ENCODE results near the gene FAHD1. TPM values are rescaled to one million over a fixed set of nuclear protein-coding genes. Genes with fewer than 3 reads are reported as not detected.

FAHD1 gene
- polyA plus RNA-seq, 3 donors = 7.5 to 24.9 (median 17.3) TPM

- intact Hi-C loops (cut with micrococcal nuclease) = no loop called here
- Mint-ChIP-seq H3K36me3 (peaks cover 18 to 50% of the 10 kb centered on the region in 2 donors), H3K27ac (no peak overlapping the region), H3K4me1 (peaks cover 26% of the 10 kb centered on the region), H3K27me3 (ENCODE audit: low read depth in 3 of 3) (peaks cover 0 to 3% (median 0%) of the 10 kb centered on the region in 3 donors), H3K4me3 (no peak overlapping the region), H3K9me3 (peaks cover 0 to 2% (median 0%) of the 10 kb centered on the region in 7 donors)
- Histone ChIP-seq H3K9me3 (replicated peaks in 1 of 2; ENCODE audit: control insufficient read depth in 1 of 2, insufficient read depth in 1 of 2, low read length in 2 of 2) (no peaks in the 10 kb centered on the region), H3K36me3 (replicated peaks in 1 of 2; ENCODE audit: control insufficient read depth in 1 of 2, insufficient read depth in 2 of 2, low read length in 2 of 2) (peaks cover 38 to 42% of the 10 kb centered on the region in 2 donors), H2AFZ (ENCODE audit: insufficient read depth, low read depth, low read length, poor library complexity, severe bottlenecking) (no peak overlapping the region), H3K9ac (ENCODE audit: insufficient read depth, low read length, poor library complexity, severe bottlenecking) (no peak overlapping the region), H3K4me2 (replicated peaks; ENCODE audit: extremely low read depth, low read length, poor library complexity, severe bottlenecking) (no peak overlapping the region), H3K4me3 (replicated peaks in 1 of 3; ENCODE audit: low read depth in 2 of 3, low read length in 3 of 3) (no peak overlapping the region), H4K20me1 (ENCODE audit: insufficient read depth, low read length) (peaks cover 59% of the 10 kb centered on the region), H3K27ac (ENCODE audit: low read depth in 1 of 2, low read length in 2 of 2) (no peak overlapping the region), H3K27me3 (ENCODE audit: control insufficient read depth in 2 of 2, insufficient read depth in 2 of 2, low read length in 2 of 2) (no peaks in the 10 kb centered on the region), H3K79me2 (ENCODE audit: insufficient read depth, low read length) (peaks cover 50% of the 10 kb centered on the region), H3K4me1 (ENCODE audit: control insufficient read depth in 1 of 2, insufficient read depth in 2 of 2, low read length in 2 of 2) (peaks cover 19 to 33% of the 10 kb centered on the region in 2 donors)
- WGBS (ENCODE audit: insufficient coverage) = 78% methylated on average over 9 of the region's 9 CpGs
- no peak for DNase-seq
- no peak for TF ChIP-seq CTCF (IDR thresholded peaks at IDR 0.05)
Observed at GRCh38 chr16:1823821-1824220, 3.2 kb upstream of the FAHD1 start.

DNA sequence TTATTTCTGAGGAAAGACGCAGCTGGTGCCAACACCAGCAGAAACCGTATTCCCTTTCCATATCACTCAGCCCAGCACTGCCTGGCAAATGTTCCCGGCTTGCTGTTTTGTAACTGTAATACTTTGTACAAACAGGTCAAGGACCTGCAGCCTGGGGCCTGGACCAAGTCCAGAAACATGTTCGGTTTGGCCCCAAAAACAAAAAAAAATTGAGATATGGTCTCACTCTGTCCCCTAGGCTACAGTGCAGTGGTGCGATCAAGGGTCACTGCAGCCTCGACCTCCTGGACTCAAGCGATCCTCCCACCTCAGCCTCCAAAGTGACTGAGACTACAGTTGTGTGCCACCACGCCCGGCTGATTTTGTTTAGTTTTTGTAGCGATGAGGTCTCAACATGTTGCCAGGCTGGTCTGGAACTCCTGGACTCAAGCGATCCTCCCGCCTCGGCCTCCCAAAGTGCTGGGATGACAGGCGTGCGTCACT is 1.6 kb upstream of the FAHD1 start:
- H3K4me1 Mint-ChIP-seq = peaks cover 31% of the 10 kb centered on the region
- Histone ChIP-seq H3K9ac (ENCODE audit: insufficient read depth, low read length, poor library complexity, severe bottlenecking) (peak overlapping the region; percentile 66), H3K27ac (ENCODE audit: low read depth in 1 of 2, low read length in 2 of 2) (peak overlapping the region; percentile 49 to 74), H4K20me1 (ENCODE audit: insufficient read depth, low read length) (peaks cover 56% of the 10 kb centered on the region), H3K9me3 (replicated peaks in 1 of 2; ENCODE audit: control insufficient read depth in 1 of 2, insufficient read depth in 1 of 2, low read length in 2 of 2) (no peaks in the 10 kb centered on the region), H2AFZ (ENCODE audit: insufficient read depth, low read depth, low read length, poor library complexity, severe bottlenecking) (peak overlapping the region; percentile 69), H3K4me2 (replicated peaks; ENCODE audit: extremely low read depth, low read length, poor library complexity, severe bottlenecking) (peak overlapping the region; percentile 94), H3K79me2 (ENCODE audit: insufficient read depth, low read length) (peaks cover 52% of the 10 kb centered on the region), H3K4me3 (replicated peaks in 1 of 3; ENCODE audit: low read depth in 2 of 3, low read length in 3 of 3) (peak overlapping the region; percentile 42 to 91 (median 62)), H3K27me3 (ENCODE audit: control insufficient read depth in 2 of 2, insufficient read depth in 2 of 2, low read length in 2 of 2) (no peaks in the 10 kb centered on the region), H3K36me3 (replicated peaks in 1 of 2; ENCODE audit: control insufficient read depth in 1 of 2, insufficient read depth in 2 of 2, low read length in 2 of 2) (peaks cover 23 to 32% of the 10 kb centered on the region in 2 donors), H3K4me1 (ENCODE audit: control insufficient read depth in 1 of 2, insufficient read depth in 2 of 2, low read length in 2 of 2) (peaks cover 22 to 39% of the 10 kb centered on the region in 2 donors)
- 57% methylated on average over 14 of the region's 15 CpGs for WGBS (ENCODE audit: insufficient coverage)
- no peak for TF ChIP-seq CTCF (IDR thresholded peaks at IDR 0.05)
- H3K9me3 Mint-ChIP-seq = peaks cover 0 to 2% (median 0%) of the 10 kb centered on the region in 7 donors
- peaks cover 0 to 3% (median 0%) of the 10 kb centered on the region in 3 donors for H3K27me3 Mint-ChIP-seq (ENCODE audit: low read depth in 3 of 3)
- H3K27ac Mint-ChIP-seq = peak overlapping the region; percentile 68 to 87 (median 79)
- intact Hi-C loops (cut with micrococcal nuclease) = loop anchor here in 1 of 2 donors (5.0 kb wide), 1 partner anchor 43 kb away; the partner anchor contains the start of genes NUBP2 and SPSB3
- H3K36me3 Mint-ChIP-seq = peaks cover 8 to 36% of the 10 kb centered on the region in 2 donors
- DNase-seq = no peak
- peak overlapping the region; percentile 76 to 87 for H3K4me3 Mint-ChIP-seq

Data from CD14-positive monocyte (primary cell).